Heart left ventricle (tissue), 13 donors: ENCODE data around the gene CRADD.

ENCODE experiments used
- CTCF ChIP-seq, 12 donors: fragments of 200-600 bp; sonication (generic) in 4 of 12; IDR thresholded peaks; one replicate each; pipeline versions ENCODE4 v1.5.0 to v1.8.0; 2018 to 2022; ENCODE audit warnings: antibody characterized with exemption in 12 of 12, mild to moderate bottlenecking in 5 of 12
- POLR2A ChIP-seq, 2 donors: fragments of 450-650 bp; IDR thresholded peaks; one replicate each; pipeline ENCODE4 v1.6.1; 2017; ENCODE audit warnings: antibody characterized with exemption in 2 of 2, mild to moderate bottlenecking in 2 of 2, moderate library complexity in 2 of 2
- donor health status: ischemic (EF 13 %, LVEDD 7.1; RV severe dilation, severe dysfunction).
- donor health status: DM: no; HTN: yes; CAD: no.
- donor health status: DM: no; HTN: no; CAD: no.
- donor health status: ischemic (EF 25% LVEDD 6.9; RV normal size, moderate dysfunction).
- donor health status: ischemic (EF 25% LVEDD 5.7; RV mildly dilated, moderate dysfunction).
- donor health status: ischemic (EF 35%, LVEDD 5.7; RV mildly dilated, moderate dysfunction).
- donor health status: nonischemic (EF 11% LVEDD 7.7; RV severe dilation, severe dysfunction).
- donor health status: DM: yes; HTN: yes; CAD: no.
- donor health status: PGD.
- donor health status: ischemic (EF 29% LVEDD 5.4; RV normal size, mild dysfunction).
- donor health status: nonischemic (EF 23%, LVEDD 6.1; RV moderate dilation, normal function).

- TF ChIP-seq CTCF (IDR thresholded peaks at IDR 0.05) = no peak
- no peak for TF ChIP-seq POLR2A (IDR thresholded peaks at IDR 0.05)
Measured at GRCh38 chr12:93661021-93661420, 16.2 kb upstream of the CRADD start.
